Astrocyte (in vitro differentiated cells and primary cell): ENCODE measurements around the gene CYGB. TPM values are rescaled to one million over a fixed set of nuclear protein-coding genes. Genes with fewer than 3 reads are reported as not detected.

Experiments used
- DNase-seq: peaks from one replicate; pipeline ENCODE4 v3.0.0-alpha.2; 2010; ENCODE audit warnings: low read depth
- FAIRE-seq: peaks from 2 replicates; lab custom pipeline; 2011; peaks lifted over from hg19 to GRCh38; lab: Jason Lieb, UNC
- H2AFZ ChIP-seq: 2 replicates; pipeline ENCODE4 v1.6.0; 2012; ENCODE audit warnings: low read depth, low read length, inconsistent platforms
- H3K27ac ChIP-seq: 2 replicates; pipeline ENCODE4 v1.5.1; 2011; ENCODE audit warnings: low read depth, low read length, inconsistent platforms
- H3K27me3 ChIP-seq: 2 replicates; pipeline ENCODE4 v1.6.0; 2011; ENCODE audit warnings: low read length, inconsistent platforms; ENCODE audit not compliant: insufficient read depth
- H3K36me3 ChIP-seq: 2 replicates; pipeline ENCODE4 v1.5.1; 2011; ENCODE audit warnings: low read length, inconsistent platforms; ENCODE audit not compliant: insufficient read depth
- H3K4me1 ChIP-seq: 2 replicates; pipeline ENCODE4 v1.5.1; 2011; ENCODE audit warnings: low read length, inconsistent platforms; ENCODE audit not compliant: insufficient read depth
- H3K4me2 ChIP-seq: 2 replicates; pipeline ENCODE4 v1.6.0; 2012; ENCODE audit warnings: low read length, inconsistent platforms
- H3K4me3 ChIP-seq: 2 replicates; pipeline ENCODE4 v1.5.1; 2011; ENCODE audit warnings: low read depth, mild to moderate bottlenecking, low read length, inconsistent platforms; ENCODE audit not compliant: insufficient read depth
- H3K79me2 ChIP-seq: 2 replicates; pipeline ENCODE4 v1.6.0; 2012; ENCODE audit warnings: mild to moderate bottlenecking, low read length, inconsistent platforms; ENCODE audit not compliant: insufficient read depth
- H3K9ac ChIP-seq: 2 replicates; pipeline ENCODE4 v1.6.0; 2012; ENCODE audit warnings: mild to moderate bottlenecking, low read length, inconsistent platforms
- H3K9me3 ChIP-seq: 2 replicates; pipeline ENCODE4 v1.5.1; 2012; ENCODE audit warnings: low read depth, mild to moderate bottlenecking, low read length, inconsistent platforms; ENCODE audit not compliant: insufficient read depth
- H4K20me1 ChIP-seq: 2 replicates; pipeline ENCODE4 v1.6.0; 2012; ENCODE audit warnings: low read length, inconsistent platforms; ENCODE audit not compliant: insufficient read depth
- H3K27ac Mint-ChIP-seq: one replicate; pipeline ENCODE4 v1.8.0; 2021; ENCODE audit warnings: mild to moderate bottlenecking, mixed read lengths; ENCODE audit not compliant: unreplicated experiment
- H3K27me3 Mint-ChIP-seq: one replicate; pipeline ENCODE4 v1.8.0; 2021; ENCODE audit warnings: low read depth, mixed read lengths; ENCODE audit not compliant: unreplicated experiment
- H3K36me3 Mint-ChIP-seq: one replicate; pipeline ENCODE4 v1.8.0; 2021; ENCODE audit warnings: low read depth, mixed read lengths; ENCODE audit not compliant: unreplicated experiment
- H3K4me1 Mint-ChIP-seq: one replicate; pipeline ENCODE4 v1.8.0; 2021; ENCODE audit warnings: low read depth, mixed read lengths; ENCODE audit not compliant: unreplicated experiment
- H3K4me3 Mint-ChIP-seq: one replicate; pipeline ENCODE4 v1.8.0; 2021; ENCODE audit warnings: mild to moderate bottlenecking, moderate library complexity, mixed read lengths; ENCODE audit not compliant: unreplicated experiment
- H3K9me3 Mint-ChIP-seq: one replicate; pipeline ENCODE4 v1.8.0; 2021; ENCODE audit warnings: mild to moderate bottlenecking, mixed read lengths; ENCODE audit not compliant: unreplicated experiment
- CTCF ChIP-seq: IDR thresholded peaks from 2 replicates; pipeline ENCODE4 v1.5.1; 2011; ENCODE audit warnings: low read depth, mild to moderate bottlenecking, inconsistent platforms, low read length, moderate library complexity; ENCODE audit not compliant: insufficient read depth
- EZH2 ChIP-seq: IDR thresholded peaks from 2 replicates; pipeline ENCODE4 v1.6.1; 2012; ENCODE audit warnings: mild to moderate bottlenecking, low read length, inconsistent platforms; ENCODE audit not compliant: insufficient read depth
- total RNA-seq: library from RNA; stranded (reverse); gene quantifications from 2 replicates; pipeline ENCODE4 v1.2.1, GENCODE V29; 2021

CYGB gene
- total RNA-seq, 1 donor from 2014 or later, result 29.2 TPM

DNA sequence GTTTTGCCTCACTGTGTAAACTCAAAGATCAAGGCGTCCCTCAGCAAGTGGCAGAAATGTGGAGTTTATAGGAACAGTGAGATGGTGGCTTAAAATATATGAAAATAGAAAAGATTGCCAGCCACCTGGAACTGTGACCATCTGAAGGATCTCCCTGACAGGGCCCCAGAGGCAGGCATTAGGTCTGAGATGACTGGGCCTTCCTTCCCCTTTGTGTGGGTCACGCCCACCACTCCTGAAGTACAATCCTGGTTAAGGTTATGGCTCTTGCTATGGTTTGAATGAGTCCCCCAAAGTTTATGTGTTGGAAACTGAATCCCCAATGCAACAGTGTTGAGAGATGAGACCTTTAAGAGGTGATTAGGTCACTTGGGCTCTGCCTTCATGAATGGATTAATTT, 41.8 kb upstream of the CYGB start:
- H3K27me3 Mint-ChIP-seq, result peaks cover 33% of the 10 kb centered on the region
- FAIRE-seq, result no peak

DNA sequence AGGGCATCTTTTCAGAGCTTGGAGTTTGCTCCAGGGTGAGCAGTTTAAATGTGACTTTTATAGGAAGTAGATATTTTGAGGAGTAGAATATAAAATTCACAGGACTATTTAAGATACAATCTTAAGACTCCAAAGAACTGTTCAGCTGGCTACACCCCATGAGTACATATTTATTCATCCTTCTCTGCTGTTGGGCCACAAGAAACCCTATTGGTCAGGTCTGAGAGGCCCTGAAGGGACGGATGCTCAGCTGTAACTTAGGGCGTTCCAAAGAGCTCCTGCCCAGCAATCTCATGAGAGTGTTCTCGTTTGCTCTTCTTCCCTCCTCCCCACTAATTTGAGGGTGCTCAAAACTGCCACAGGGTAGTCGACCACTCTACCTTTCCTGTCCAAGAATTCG, 40.9 kb upstream of the CYGB start:
- Histone ChIP-seq H3K4me2 (no peak overlapping the region), H3K4me1 (peaks cover 2% of the 10 kb centered on the region), H2AFZ (no peak overlapping the region), H3K27me3 (no peaks in the 10 kb centered on the region), H3K79me2 (no peaks in the 10 kb centered on the region), H3K4me3 (no peak overlapping the region), H4K20me1 (no peaks in the 10 kb centered on the region), H3K27ac (no peak overlapping the region), H3K9ac (no peak overlapping the region), H3K9me3 (no peaks in the 10 kb centered on the region), H3K36me3 (no peaks in the 10 kb centered on the region)
- H3K36me3 Mint-ChIP-seq, result no peaks in the 10 kb centered on the region
- TF ChIP-seq CTCF, result no peak
- no peak for TF ChIP-seq EZH2
- no peak overlapping the region for H3K4me3 Mint-ChIP-seq
- peaks cover 28% of the 10 kb centered on the region for H3K27me3 Mint-ChIP-seq
- DNase-seq (no peak), FAIRE-seq (no peak)
- no peak overlapping the region for H3K27ac Mint-ChIP-seq
- peaks cover 2% of the 10 kb centered on the region for H3K9me3 Mint-ChIP-seq
- peaks cover 8% of the 10 kb centered on the region for H3K4me1 Mint-ChIP-seq

More for the DNA sequence above, 41.8 kb upstream of the CYGB start:
- no peak overlapping the region for H3K27ac ChIP-seq
- H2AFZ ChIP-seq, result no peak overlapping the region
- no peaks in the 10 kb centered on the region for H3K79me2 ChIP-seq
- no peaks in the 10 kb centered on the region for H3K36me3 Mint-ChIP-seq
- H4K20me1 ChIP-seq, result no peaks in the 10 kb centered on the region
- no peak overlapping the region for H3K4me3 Mint-ChIP-seq
- H3K9ac ChIP-seq, result no peak overlapping the region
- H3K36me3 ChIP-seq, result no peaks in the 10 kb centered on the region
- H3K4me1 ChIP-seq, result peaks cover 2% of the 10 kb centered on the region
- H3K27me3 ChIP-seq, result peaks cover under 1% of the 10 kb centered on the region
- H3K9me3 Mint-ChIP-seq, result peaks cover 2% of the 10 kb centered on the region
- peak overlapping the region; percentile 18 for H3K27ac Mint-ChIP-seq
- no peak for TF ChIP-seq EZH2
- no peak for TF ChIP-seq CTCF
- DNase-seq, result no peak
- no peak overlapping the region for H3K4me2 ChIP-seq
- peaks cover 8% of the 10 kb centered on the region for H3K4me1 Mint-ChIP-seq
- H3K9me3 ChIP-seq, result no peaks in the 10 kb centered on the region
- H3K4me3 ChIP-seq, result no peak overlapping the region

GRCh38 chr17:76577876-76578275, 40.4 kb upstream of the CYGB start:
- no peaks in the 10 kb centered on the region for H3K79me2 ChIP-seq
- no peak for TF ChIP-seq EZH2
- TF ChIP-seq CTCF, result no peak
- no peaks in the 10 kb centered on the region for H3K9me3 ChIP-seq
- Mint-ChIP-seq H3K27me3 (peaks cover 25% of the 10 kb centered on the region), H3K4me3 (no peak overlapping the region), H3K4me1 (peaks cover 8% of the 10 kb centered on the region), H3K36me3 (no peaks in the 10 kb centered on the region), H3K9me3 (peaks cover 2% of the 10 kb centered on the region), H3K27ac (no peak overlapping the region)
- H3K9ac ChIP-seq, result no peak overlapping the region
- no peak overlapping the region for H3K4me3 ChIP-seq
- DNase-seq (no peak), FAIRE-seq (no peak)
- no peak overlapping the region for H3K27ac ChIP-seq
- peaks cover 2% of the 10 kb centered on the region for H3K4me1 ChIP-seq
- no peaks in the 10 kb centered on the region for H3K27me3 ChIP-seq
- no peaks in the 10 kb centered on the region for H4K20me1 ChIP-seq
- no peak overlapping the region for H2AFZ ChIP-seq
- no peaks in the 10 kb centered on the region for H3K36me3 ChIP-seq
- no peak overlapping the region for H3K4me2 ChIP-seq
